ENCODE measurements around the gene SNX5.

SNX5 gene

GRCh38 chr20:17916433-17916891 lies 52.1 kb downstream of the SNX5 start:
- DNase-seq (ENCODE audit: low read depth, low spot score) = no peak

- no peak for DNase-seq (ENCODE audit: low read depth, low spot score)
These were observed 53.6 kb downstream of the SNX5 start for GRCh38 chr20:17914957-17915356.

- no peak for DNase-seq (ENCODE audit: low read depth, low spot score)
These were observed 55.7 kb downstream of the SNX5 start for GRCh38 chr20:17912916-17913315.

- no peak for DNase-seq (ENCODE audit: low read depth, low spot score)
These were observed 56.7 kb downstream of the SNX5 start for GRCh38 chr20:17911927-17912326.

- DNase-seq (ENCODE audit: low read depth, low spot score) = no peak
These were observed 57.7 kb downstream of the SNX5 start for GRCh38 chr20:17910828-17911294.

- no peak for DNase-seq (ENCODE audit: low read depth, low spot score)
These were observed 58.7 kb downstream of the SNX5 start for GRCh38 chr20:17909869-17910321.

- DNase-seq (ENCODE audit: low read depth, low spot score) = no peak
These were observed 63.0 kb downstream of the SNX5 start for GRCh38 chr20:17905544-17905943.

GRCh38 chr20:17904027-17904426 lies 64.6 kb downstream of the SNX5 start:
- DNase-seq (ENCODE audit: low read depth, low spot score) = no peak

- DNase-seq (ENCODE audit: low read depth, low spot score) = no peak
These were observed 66.0 kb downstream of the SNX5 start for GRCh38 chr20:17902531-17903083.

- DNase-seq (ENCODE audit: low read depth, low spot score) = no peak
These were observed 66.6 kb downstream of the SNX5 start for GRCh38 chr20:17901971-17902370.

- no peak for DNase-seq (ENCODE audit: low read depth, low spot score)
These were observed 70.0 kb downstream of the SNX5 start for GRCh38 chr20:17898548-17898994.

- DNase-seq (ENCODE audit: low read depth, low spot score) = no peak
These were observed 70.9 kb downstream of the SNX5 start for GRCh38 chr20:17897566-17898307.

- no peak for DNase-seq (ENCODE audit: low read depth, low spot score)
These were observed 71.7 kb downstream of the SNX5 start for GRCh38 chr20:17896771-17897369.

GRCh38 chr20:17896193-17896723 lies 72.3 kb downstream of the SNX5 start:
- no peak for DNase-seq (ENCODE audit: low read depth, low spot score)

- no peak for DNase-seq (ENCODE audit: low read depth, low spot score)
These were observed 72.9 kb downstream of the SNX5 start for GRCh38 chr20:17895641-17896171.

GRCh38 chr20:17893445-17893844 lies 75.1 kb downstream of the SNX5 start:
- DNase-seq (ENCODE audit: low read depth, low spot score) = no peak

- DNase-seq (ENCODE audit: low read depth, low spot score) = no peak
These were observed 76.2 kb downstream of the SNX5 start for GRCh38 chr20:17892189-17892938.
